H1 (cell line): ENCODE results near the gene YIPF1. TPM values are rescaled to one million over a fixed set of nuclear protein-coding genes. Genes with fewer than 3 reads are reported as not detected.

Experiments
- ATF2 ChIP-seq: IDR thresholded peaks from 2 replicates; pipeline ENCODE4 v1.6.1; 2012; ENCODE audit warnings: low read length, inconsistent platforms
- FOSL1 ChIP-seq: IDR thresholded peaks from 2 replicates; pipeline ENCODE4 v1.6.1; 2011; ENCODE audit warnings: mild to moderate bottlenecking, low read depth, low read length, moderate library complexity; ENCODE audit not compliant: insufficient read depth
- PHF8 ChIP-seq: fragments of 200-600 bp; sonication (generic); conservative IDR thresholded peaks from 2 replicates; pipeline ENCODE4 v1.7.1; 2012; ENCODE audit warnings: low read depth, mild to moderate bottlenecking, inconsistent platforms, low read length, moderate library complexity
- SP4 ChIP-seq: IDR thresholded peaks from 2 replicates; pipeline ENCODE4 v1.6.1; 2012; ENCODE audit warnings: low read length, inconsistent platforms
- TAF7 ChIP-seq: optimal IDR thresholded peaks from 2 replicates; pipeline ENCODE3; 2011; ENCODE audit warnings: low read depth, mild to moderate bottlenecking, inconsistent platforms, low read length, moderate library complexity, borderline replicate concordance
- USF2 ChIP-seq: IDR thresholded peaks from 2 replicates; pipeline ENCODE4 v1.6.1; 2011; ENCODE audit warnings: low read length, improper control_type of control experiment
- polyA plus RNA-seq, 7 experiments: library from polyadenylated mRNA; depleted of rRNA in 3 of 7; stranded (reverse) in 5 of 7; unstranded in 2 of 7; fragments of >200 nt in 5 of 7; fragments of 200-250 nt in 2 of 7; gene quantifications; 1 replicate in 5 of 7; 2 replicates in 1 of 7; 4 replicates in 1 of 7; pipeline versions ENCODE4 v1.2.1 to v1.2.3, GENCODE V29; 2011 to 2013; ENCODE audit warnings: missing spikeins in 2 of 7, mixed read lengths in 2 of 7
- total RNA-seq: library from RNA; stranded (reverse); fragmentation: NEBNext Ultra II Directional; extraction: Animal tissue kit (Norgen Biotek cat#: 25700); gene quantifications from 2 replicates; pipeline ENCODE4 v1.2.1, GENCODE V29; 2021
- TF ChIP-seq, protein P1 (sequence below): IDR thresholded peaks from 2 replicates; pipeline ENCODE4 v1.6.1; 2012; ENCODE audit warnings: inconsistent platforms

Gene YIPF1
- total and polyA plus RNA-seq, 2 of the 8 experiments (the other 6 are each of a cell fraction or from before 2014, with no cell fraction given) = 31.8 to 53.7 TPM

DNA sequence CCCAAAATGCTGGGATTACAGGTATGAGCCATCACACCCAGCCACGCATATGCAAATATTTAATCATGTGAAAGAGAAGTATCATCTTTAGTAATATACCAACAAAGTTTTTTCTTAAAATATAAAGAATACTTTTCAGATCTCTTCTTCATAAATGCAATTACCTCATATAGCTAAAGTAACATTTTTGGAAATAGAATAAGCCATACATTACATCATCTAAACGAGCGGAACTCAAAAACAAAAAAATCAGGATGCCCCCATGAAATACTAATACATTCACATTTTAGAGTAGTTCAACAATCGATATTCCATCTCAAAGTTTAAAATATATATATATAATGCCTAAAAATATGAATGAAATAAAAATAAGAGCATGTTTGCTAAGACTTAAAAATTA is 56.2 kb downstream of the YIPF1 start (continued):
- TF ChIP-seq FOSL1 (no peak), TAF7 (no peak), PHF8 (no peak), SP4 (no peak), USF2 (no peak), ATF2 (no peak)
- TF ChIP-seq, protein P1, sequence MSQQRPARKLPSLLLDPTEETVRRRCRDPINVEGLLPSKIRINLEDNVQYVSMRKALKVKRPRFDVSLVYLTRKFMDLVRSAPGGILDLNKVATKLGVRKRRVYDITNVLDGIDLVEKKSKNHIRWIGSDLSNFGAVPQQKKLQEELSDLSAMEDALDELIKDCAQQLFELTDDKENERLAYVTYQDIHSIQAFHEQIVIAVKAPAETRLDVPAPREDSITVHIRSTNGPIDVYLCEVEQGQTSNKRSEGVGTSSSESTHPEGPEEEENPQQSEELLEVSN = no peak
